ENCODE results near the gene TMEM114. TPM values are rescaled to one million over a fixed set of nuclear protein-coding genes. Genes with fewer than 3 reads are reported as not detected.

Gene TMEM114
- total RNA-seq, 1 donor from 2014 or later: not detected

- no peaks in the 10 kb centered on the region for H3K9me3 ChIP-seq
- no peak for DNase-seq (ENCODE audit: low spot score in 2 of 2)
- H3K4me3 ChIP-seq: no peak overlapping the region
- H3K36me3 ChIP-seq: no peaks in the 10 kb centered on the region
- H3K27ac ChIP-seq: no peak overlapping the region
- TF ChIP-seq CTCF (IDR thresholded peaks at IDR 0.05): no peak
- intact Hi-C loops (cut with DNase I): no loop called here
- H3K4me1 ChIP-seq: no peaks in the 10 kb centered on the region
- H3K27me3 ChIP-seq: no peaks in the 10 kb centered on the region
Observed at GRCh38 chr16:8607214-8607613, 16.9 kb upstream of the TMEM114 start.

GRCh38 chr16:8605554-8605953, 15.2 kb upstream of the TMEM114 start:
- Histone ChIP-seq H3K9me3 (no peaks in the 10 kb centered on the region), H3K36me3 (no peaks in the 10 kb centered on the region), H3K27me3 (no peaks in the 10 kb centered on the region), H3K27ac (no peak overlapping the region), H3K4me3 (no peak overlapping the region), H3K4me1 (no peaks in the 10 kb centered on the region)
- no peak for TF ChIP-seq CTCF (IDR thresholded peaks at IDR 0.05)
- DNase-seq (ENCODE audit: low spot score in 2 of 2): no peak
- intact Hi-C loops (cut with DNase I): no loop called here

- intact Hi-C loops (cut with DNase I): no loop called here
- no peak for DNase-seq (ENCODE audit: low spot score in 2 of 2)
Observed at GRCh38 chr16:8600144-8600775, 9.9 kb upstream of the TMEM114 start.

GRCh38 chr16:8596581-8596980, 6.3 kb upstream of the TMEM114 start:
- Histone ChIP-seq H3K9me3 (peaks cover 0 to 7% of the 10 kb centered on the region in 2 donors), H3K4me3 (no peak overlapping the region), H3K36me3 (no peaks in the 10 kb centered on the region), H3K27me3 (no peaks in the 10 kb centered on the region), H3K4me1 (no peaks in the 10 kb centered on the region), H3K27ac (no peak overlapping the region)
- intact Hi-C loops (cut with DNase I): no loop called here
- no peak for DNase-seq (ENCODE audit: low spot score in 2 of 2)
- TF ChIP-seq CTCF (IDR thresholded peaks at IDR 0.05): no peak

More at GRCh38 chr16:8600144-8600775, 9.9 kb upstream of the TMEM114 start:
- no peaks in the 10 kb centered on the region for H3K27me3 ChIP-seq
- TF ChIP-seq CTCF (IDR thresholded peaks at IDR 0.05): no peak
- H3K4me3 ChIP-seq: no peak overlapping the region
- H3K27ac ChIP-seq: no peak overlapping the region
- H3K4me1 ChIP-seq: no peaks in the 10 kb centered on the region
- peaks cover 0 to 7% of the 10 kb centered on the region in 2 donors for H3K9me3 ChIP-seq
- no peaks in the 10 kb centered on the region for H3K36me3 ChIP-seq

- H3K36me3 ChIP-seq: no peaks in the 10 kb centered on the region
- TF ChIP-seq CTCF (IDR thresholded peaks at IDR 0.05): no peak
- peaks cover 0 to 7% of the 10 kb centered on the region in 2 donors for H3K9me3 ChIP-seq
- H3K27ac ChIP-seq: no peak overlapping the region
- no peaks in the 10 kb centered on the region for H3K27me3 ChIP-seq
- no peak overlapping the region for H3K4me3 ChIP-seq
- intact Hi-C loops (cut with DNase I): no loop called here
- no peaks in the 10 kb centered on the region for H3K4me1 ChIP-seq
- DNase-seq (ENCODE audit: low spot score in 2 of 2): no peak
Observed at GRCh38 chr16:8595783-8596182, 5.5 kb upstream of the TMEM114 start.
